ENCODE measurements around the gene H6PD.

DNA sequence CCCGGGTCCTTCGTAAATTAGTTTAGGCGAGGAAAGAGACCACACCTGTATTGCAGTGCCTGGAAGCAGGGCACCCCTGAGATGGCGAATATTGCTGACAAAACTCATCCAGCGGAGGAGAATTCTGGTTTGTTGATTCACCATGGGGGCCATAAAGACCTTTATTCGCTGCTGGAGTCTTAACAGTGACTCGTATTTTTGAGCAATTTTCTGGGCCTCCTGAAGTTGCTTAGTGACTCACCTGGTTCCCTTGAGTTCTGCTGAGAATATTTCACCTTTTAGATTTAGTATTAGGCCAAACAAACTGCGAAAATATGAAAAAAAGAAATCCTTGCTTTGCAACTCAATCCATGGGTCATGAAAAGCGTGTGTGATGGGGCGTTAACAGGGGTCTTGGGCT, 20.6 kb upstream of the H6PD start:
- TF ChIP-seq ZNF133 (CRISPR knock-in tag; IDR thresholded peaks at IDR 0.05), result no peak
- TF ChIP-seq FOXJ3 (CRISPR knock-in tag; IDR thresholded peaks at IDR 0.05), result no peak
- no peak for TF ChIP-seq ZFP1 (CRISPR knock-in tag; IDR thresholded peaks at IDR 0.05)
- no peak for TF ChIP-seq GATAD2B (IDR thresholded peaks at IDR 0.05; ENCODE audit: borderline replicate concordance)
- TF ChIP-seq LEF1 (IDR thresholded peaks at IDR 0.05), result no peak
- TF ChIP-seq EZH2 (IDR thresholded peaks at IDR 0.05; ENCODE audit: borderline replicate concordance, low read depth, low read length), result no peak
- TF ChIP-seq, protein P1, sequence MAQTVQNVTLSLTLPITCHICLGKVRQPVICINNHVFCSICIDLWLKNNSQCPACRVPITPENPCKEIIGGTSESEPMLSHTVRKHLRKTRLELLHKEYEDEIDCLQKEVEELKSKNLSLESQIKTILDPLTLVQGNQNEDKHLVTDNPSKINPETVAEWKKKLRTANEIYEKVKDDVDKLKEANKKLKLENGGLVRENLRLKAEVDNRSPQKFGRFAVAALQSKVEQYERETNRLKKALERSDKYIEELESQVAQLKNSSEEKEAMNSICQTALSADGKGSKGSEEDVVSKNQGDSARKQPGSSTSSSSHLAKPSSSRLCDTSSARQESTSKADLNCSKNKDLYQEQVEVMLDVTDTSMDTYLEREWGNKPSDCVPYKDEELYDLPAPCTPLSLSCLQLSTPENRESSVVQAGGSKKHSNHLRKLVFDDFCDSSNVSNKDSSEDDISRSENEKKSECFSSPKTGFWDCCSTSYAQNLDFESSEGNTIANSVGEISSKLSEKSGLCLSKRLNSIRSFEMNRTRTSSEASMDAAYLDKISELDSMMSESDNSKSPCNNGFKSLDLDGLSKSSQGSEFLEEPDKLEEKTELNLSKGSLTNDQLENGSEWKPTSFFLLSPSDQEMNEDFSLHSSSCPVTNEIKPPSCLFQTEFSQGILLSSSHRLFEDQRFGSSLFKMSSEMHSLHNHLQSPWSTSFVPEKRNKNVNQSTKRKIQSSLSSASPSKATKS (CRISPR knock-in tag; IDR thresholded peaks at IDR 0.05), result no peak
- no peak for TF ChIP-seq BDP1 (IDR thresholded peaks at IDR 0.05; ENCODE audit: insufficient read depth, insufficient read length)
- TF ChIP-seq, protein P2, sequence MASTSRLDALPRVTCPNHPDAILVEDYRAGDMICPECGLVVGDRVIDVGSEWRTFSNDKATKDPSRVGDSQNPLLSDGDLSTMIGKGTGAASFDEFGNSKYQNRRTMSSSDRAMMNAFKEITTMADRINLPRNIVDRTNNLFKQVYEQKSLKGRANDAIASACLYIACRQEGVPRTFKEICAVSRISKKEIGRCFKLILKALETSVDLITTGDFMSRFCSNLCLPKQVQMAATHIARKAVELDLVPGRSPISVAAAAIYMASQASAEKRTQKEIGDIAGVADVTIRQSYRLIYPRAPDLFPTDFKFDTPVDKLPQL (IDR thresholded peaks at IDR 0.05; ENCODE audit: extremely low read depth, insufficient read length), result no peak
